DOHH2 (cell line): Measurements from ENCODE around the gene CHKA.

ENCODE experiments used
- H3F3A ChIP-seq: fragments of 200-600 bp; sonication (generic), shearing (Covaris generic); 2 replicates; pipeline ENCODE4 v1.6.0; 2016; ENCODE audit warnings: antibody characterized with exemption, mild to moderate bottlenecking; ENCODE audit not compliant: control insufficient read depth, insufficient read depth
- H3K27ac ChIP-seq: fragments of 200-600 bp; sonication (generic); 2 replicates; pipeline ENCODE4 v1.5.1; 2014; ENCODE audit warnings: low read depth, mild to moderate bottlenecking, low read length, moderate library complexity
- H3K27me3 ChIP-seq: fragments of 200-600 bp; sonication (generic); 2 replicates; pipeline ENCODE4 v1.6.1; 2014; ENCODE audit warnings: mild to moderate bottlenecking, low read length, mixed read lengths; ENCODE audit not compliant: control insufficient read depth
- H3K36me3 ChIP-seq: fragments of 200-600 bp; sonication (generic); 2 replicates; pipeline ENCODE4 v1.6.1; 2014; ENCODE audit warnings: mild to moderate bottlenecking, low read length, moderate library complexity, mixed read lengths; ENCODE audit not compliant: control insufficient read depth
- H3K4me1 ChIP-seq: fragments of 200-600 bp; sonication (generic); 2 replicates; pipeline ENCODE4 v1.6.1; 2014; ENCODE audit warnings: mild to moderate bottlenecking, low read length, mixed read lengths; ENCODE audit not compliant: control insufficient read depth
- H3K4me2 ChIP-seq: fragments of 200-600 bp; sonication (generic); 2 replicates; pipeline ENCODE4 v1.6.0; 2014; ENCODE audit warnings: mild to moderate bottlenecking, low read length, moderate library complexity
- H3K4me3 ChIP-seq: fragments of 200-600 bp; sonication (generic); 2 replicates; pipeline ENCODE4 v1.5.1; 2014; ENCODE audit warnings: mild to moderate bottlenecking, low read length, mixed read lengths
- H3K79me2 ChIP-seq: fragments of 200-600 bp; sonication (generic); 2 replicates; pipeline ENCODE4 v1.6.1; 2014; ENCODE audit warnings: mild to moderate bottlenecking, low read length, mixed read lengths; ENCODE audit not compliant: control insufficient read depth
- H3K9me2 ChIP-seq: fragments of 200-600 bp; sonication (generic); replicated peaks from 2 replicates; pipeline ENCODE4 v1.6.1; 2014; ENCODE audit warnings: mild to moderate bottlenecking, low read length, mixed read lengths; ENCODE audit not compliant: control insufficient read depth
- H3K9me3 ChIP-seq: fragments of 200-600 bp; sonication (generic); 2 replicates; pipeline ENCODE4 v1.6.1; 2014; ENCODE audit warnings: antibody characterized with exemption, low read length, mixed read lengths; ENCODE audit not compliant: control insufficient read depth, insufficient read depth
- H4K20me1 ChIP-seq: fragments of 200-600 bp; sonication (generic); 2 replicates; pipeline ENCODE4 v1.6.0; 2014; ENCODE audit warnings: low read depth, mild to moderate bottlenecking, antibody characterized with exemption, low read length, moderate library complexity; ENCODE audit not compliant: control insufficient read depth, insufficient read depth
- CTCF ChIP-seq: fragments of 200-600 bp; sonication (generic); IDR thresholded peaks from one replicate; pipeline ENCODE4 v1.5.1; 2014; ENCODE audit warnings: antibody characterized with exemption, mild to moderate bottlenecking, low read depth, low read length; ENCODE audit not compliant: poor library complexity, severe bottlenecking
- EZH2phosphoT487 ChIP-seq: fragments of 200-600 bp; sonication (generic); IDR thresholded peaks from 2 replicates; pipeline ENCODE4 v1.6.1; 2017; ENCODE audit warnings: borderline replicate concordance, mild to moderate bottlenecking, antibody characterized with exemption, low read length, moderate library complexity, mixed read lengths

Gene CHKA

GRCh38 chr11:68052137-68052873, 68.9 kb downstream of the CHKA start:
- H3K9me3 ChIP-seq = no peaks in the 10 kb centered on the region
- no peaks in the 10 kb centered on the region for H3K9me2 ChIP-seq
- no peak overlapping the region for H3K4me2 ChIP-seq
- H3K79me2 ChIP-seq = no peaks in the 10 kb centered on the region
- TF ChIP-seq CTCF (no peak), EZH2phosphoT487 (no peak)
- no peaks in the 10 kb centered on the region for H4K20me1 ChIP-seq
- no peak overlapping the region for H3K27ac ChIP-seq
- no peaks in the 10 kb centered on the region for H3K4me1 ChIP-seq
- no peaks in the 10 kb centered on the region for H3K27me3 ChIP-seq
- H3K4me3 ChIP-seq = no peak overlapping the region
- H3F3A ChIP-seq = peaks cover 3% of the 10 kb centered on the region; the same call in 1 of the 2 replicates
- peaks cover 18% of the 10 kb centered on the region for H3K36me3 ChIP-seq

- Histone ChIP-seq H4K20me1 (no peaks in the 10 kb centered on the region), H3F3A (peaks cover 3% of the 10 kb centered on the region; the same call in 1 of the 2 replicates), H3K36me3 (peaks cover 21% of the 10 kb centered on the region)
Observed at GRCh38 chr11:68051191-68052136, 69.7 kb downstream of the CHKA start.

GRCh38 chr11:68050371-68050841, 70.8 kb downstream of the CHKA start:
- Histone ChIP-seq H3K36me3 (peaks cover 26% of the 10 kb centered on the region), H3K27me3 (no peaks in the 10 kb centered on the region), H3K9me2 (no peaks in the 10 kb centered on the region), H3K4me2 (no peak overlapping the region), H3K4me3 (no peak overlapping the region), H3K27ac (no peak overlapping the region), H4K20me1 (no peaks in the 10 kb centered on the region), H3K4me1 (no peaks in the 10 kb centered on the region), H3F3A (peaks cover 3% of the 10 kb centered on the region; the same call in 1 of the 2 replicates), H3K9me3 (no peaks in the 10 kb centered on the region), H3K79me2 (no peaks in the 10 kb centered on the region)
- TF ChIP-seq EZH2phosphoT487 (no peak), CTCF (no peak)

More at GRCh38 chr11:68051191-68052136, 69.7 kb downstream of the CHKA start:
- Histone ChIP-seq H3K4me2 (no peak overlapping the region), H3K27me3 (no peaks in the 10 kb centered on the region), H3K79me2 (no peaks in the 10 kb centered on the region), H3K27ac (no peak overlapping the region), H3K4me1 (no peaks in the 10 kb centered on the region), H3K4me3 (no peak overlapping the region), H3K9me2 (no peaks in the 10 kb centered on the region), H3K9me3 (no peaks in the 10 kb centered on the region)
- TF ChIP-seq EZH2phosphoT487 (no peak), CTCF (no peak)
